Glomerular endothelial cell (primary cell): ENCODE measurements around the gene SLC25A20. TPM values are rescaled to one million over a fixed set of nuclear protein-coding genes. Genes with fewer than 3 reads are reported as not detected.
"Not testable (repeated sequence)": the region's sequence is repeated elsewhere in the genome, so short reads cannot be mapped to it uniquely, and the experiment has no call there.

ENCODE experiments used
- DNase-seq: peaks from one replicate; pipeline ENCODE4 v3.0.0-alpha.2; 2011; ENCODE audit warnings: low read depth, low spot score; ENCODE audit errors: extremely low read depth
- total RNA-seq: library from RNA; depleted of rRNA; stranded (reverse); fragments of >200 nt; gene quantifications from 2 replicates; pipeline ENCODE4 v1.2.3, GENCODE V29; 2015

Gene SLC25A20, protein sequence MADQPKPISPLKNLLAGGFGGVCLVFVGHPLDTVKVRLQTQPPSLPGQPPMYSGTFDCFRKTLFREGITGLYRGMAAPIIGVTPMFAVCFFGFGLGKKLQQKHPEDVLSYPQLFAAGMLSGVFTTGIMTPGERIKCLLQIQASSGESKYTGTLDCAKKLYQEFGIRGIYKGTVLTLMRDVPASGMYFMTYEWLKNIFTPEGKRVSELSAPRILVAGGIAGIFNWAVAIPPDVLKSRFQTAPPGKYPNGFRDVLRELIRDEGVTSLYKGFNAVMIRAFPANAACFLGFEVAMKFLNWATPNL
- 13.9 and 17.0 TPM in 2 replicates for total RNA-seq

DNA sequence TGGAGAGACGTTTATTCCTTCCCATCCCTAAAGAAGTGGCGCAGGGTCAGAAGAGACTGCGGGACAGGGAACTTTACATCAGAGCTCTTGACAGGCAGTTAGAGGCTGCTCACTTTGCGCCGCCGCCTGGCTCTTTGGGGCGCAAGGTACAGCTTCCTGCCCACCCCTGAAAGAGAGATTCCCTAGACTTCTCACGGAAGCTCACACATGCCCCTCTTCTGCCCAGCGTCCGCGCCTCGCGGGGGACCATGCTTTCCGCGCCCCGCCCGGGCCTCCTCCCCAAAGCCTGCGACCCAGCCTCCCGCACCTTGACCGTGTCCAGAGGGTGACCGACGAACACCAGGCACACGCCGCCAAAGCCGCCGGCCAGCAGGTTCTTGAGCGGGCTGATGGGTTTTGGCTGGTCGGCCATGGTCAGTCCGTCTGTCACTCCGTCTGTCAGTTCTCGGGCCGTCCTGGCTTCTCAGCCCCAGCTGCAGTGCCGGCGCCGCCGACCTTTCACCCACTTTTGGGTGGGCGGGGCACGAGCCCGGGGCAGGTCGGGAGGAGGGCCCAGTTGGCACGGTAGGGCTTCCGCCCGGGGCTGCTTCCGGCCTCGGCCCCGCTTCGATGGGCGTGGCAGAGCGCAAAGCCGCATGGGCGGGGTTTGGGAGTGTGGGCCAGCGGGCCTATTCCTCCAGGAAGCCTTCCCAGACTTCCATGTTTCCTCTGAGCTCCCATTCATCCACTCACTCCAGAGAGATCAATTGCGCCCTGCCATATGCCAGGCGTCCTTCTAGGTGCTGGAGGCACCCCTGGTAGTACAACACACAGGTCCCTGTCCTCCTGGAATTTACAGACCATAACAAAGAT is at the start of gene SLC25A20:
Gene SLC25A20 (minus strand): TSS at position 500 of the 852 bp plus-strand sequence. CDS start 88 bp downstream, at position 412.
- DNase-seq, result no peak

DNA sequence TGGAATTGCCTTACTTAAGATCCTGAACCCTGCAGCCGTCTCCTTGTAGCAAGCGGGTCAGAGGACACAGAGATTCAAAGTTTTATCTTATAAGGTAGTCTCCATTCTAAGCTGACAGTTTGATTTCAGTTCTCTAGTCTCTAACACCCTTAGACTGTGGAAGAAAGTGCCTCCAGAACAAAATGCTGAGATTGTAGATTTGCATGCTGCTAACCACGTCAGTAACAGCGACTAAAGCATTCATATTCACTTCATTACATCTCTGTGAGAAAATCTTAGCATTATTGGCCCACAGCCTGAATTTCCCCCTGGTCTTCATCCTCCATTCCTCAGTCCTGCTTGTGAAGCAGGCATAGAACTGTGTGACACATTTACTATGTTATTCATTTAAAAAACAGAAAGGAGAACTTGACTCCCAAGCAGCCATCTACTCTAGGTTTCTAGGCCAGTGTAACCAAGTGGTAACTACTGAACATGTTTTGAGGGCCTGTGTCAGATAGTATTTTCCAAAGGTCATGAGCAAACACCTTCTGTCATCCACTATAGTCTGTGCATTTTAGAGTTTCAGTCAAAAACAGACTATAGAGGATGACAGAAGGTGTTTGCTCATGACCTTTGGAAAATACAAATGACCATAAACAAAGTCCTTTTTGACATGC is 47.3 kb upstream of the SLC25A20 start:
- DNase-seq, result no peak

DNA sequence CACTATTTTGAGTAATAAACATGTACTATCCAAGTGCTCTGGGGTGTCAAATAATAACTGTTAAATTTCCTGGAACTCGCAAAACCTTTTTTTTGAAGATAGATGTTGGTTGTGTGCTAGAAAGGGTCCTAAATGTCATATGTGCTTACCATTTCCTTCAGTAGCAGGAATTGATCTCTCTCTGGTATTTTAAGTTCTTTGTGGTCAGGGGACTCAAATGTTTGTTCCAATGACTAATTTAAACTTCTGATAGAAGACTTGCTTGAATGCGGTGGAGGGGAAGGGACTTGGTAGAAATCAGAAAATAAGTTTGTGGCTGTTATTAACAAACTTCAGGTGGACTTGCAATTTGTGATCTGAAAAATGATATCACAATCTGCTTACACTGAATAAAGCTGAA is 46.8 kb upstream of the SLC25A20 start:
- no peak for DNase-seq

DNA sequence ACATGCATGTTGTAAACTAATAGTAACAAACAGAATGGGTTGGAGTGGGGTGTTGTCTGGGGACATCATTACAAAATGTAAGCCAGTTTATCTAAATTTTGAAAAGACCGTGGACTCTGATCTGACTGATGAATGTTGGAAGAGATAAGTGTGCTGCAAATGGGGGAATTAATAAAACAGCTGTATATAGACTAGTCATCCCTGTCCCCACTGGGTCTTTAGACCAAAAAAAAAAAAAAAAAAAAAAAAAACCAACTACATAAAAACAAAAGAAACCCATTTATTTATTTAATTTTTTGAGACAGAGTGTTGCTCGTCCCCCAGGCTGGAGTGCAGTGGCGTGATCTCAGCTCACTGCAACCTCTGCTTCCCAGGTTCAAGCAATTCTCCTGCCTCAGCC is 40.0 kb upstream of the SLC25A20 start:
- DNase-seq, result no peak

DNA sequence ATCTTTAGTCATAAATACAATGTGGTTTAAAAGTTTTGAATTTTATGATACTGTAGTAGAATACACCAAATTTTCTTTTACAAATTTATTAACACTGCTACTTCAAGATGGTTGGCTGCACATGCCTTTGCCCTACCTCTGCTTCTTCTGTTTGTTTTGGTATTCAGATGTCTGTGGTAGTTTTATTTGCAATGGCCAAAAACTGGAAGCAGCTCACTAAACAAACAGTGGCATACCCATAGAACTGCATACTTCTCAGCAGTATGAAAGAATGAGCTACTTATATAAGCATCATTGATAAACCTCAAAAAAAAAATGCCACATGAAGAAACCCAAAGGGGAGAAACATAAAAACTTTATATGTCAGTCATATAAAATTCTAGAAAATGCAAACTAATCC is 39.5 kb upstream of the SLC25A20 start:
- no peak for DNase-seq

DNA sequence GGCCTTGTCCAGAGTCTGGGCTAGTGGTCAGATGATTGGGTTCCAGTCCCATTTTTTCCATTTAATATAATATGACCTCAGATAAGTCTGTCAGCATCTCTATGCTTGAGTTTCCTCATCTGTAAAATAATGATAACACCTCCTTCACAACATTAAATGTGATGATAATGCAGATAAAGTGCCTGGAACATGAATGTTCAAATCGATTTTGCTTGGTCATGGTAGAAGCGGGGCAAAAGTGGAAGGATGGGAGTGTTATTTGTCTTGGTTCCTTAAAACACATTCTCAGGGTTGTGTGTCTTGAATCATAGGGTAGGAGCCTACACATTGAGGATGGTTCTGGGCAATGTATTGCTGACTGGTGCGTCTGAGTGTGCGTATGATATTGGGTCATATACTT is 36.8 kb upstream of the SLC25A20 start:
- no peak for DNase-seq

DNA sequence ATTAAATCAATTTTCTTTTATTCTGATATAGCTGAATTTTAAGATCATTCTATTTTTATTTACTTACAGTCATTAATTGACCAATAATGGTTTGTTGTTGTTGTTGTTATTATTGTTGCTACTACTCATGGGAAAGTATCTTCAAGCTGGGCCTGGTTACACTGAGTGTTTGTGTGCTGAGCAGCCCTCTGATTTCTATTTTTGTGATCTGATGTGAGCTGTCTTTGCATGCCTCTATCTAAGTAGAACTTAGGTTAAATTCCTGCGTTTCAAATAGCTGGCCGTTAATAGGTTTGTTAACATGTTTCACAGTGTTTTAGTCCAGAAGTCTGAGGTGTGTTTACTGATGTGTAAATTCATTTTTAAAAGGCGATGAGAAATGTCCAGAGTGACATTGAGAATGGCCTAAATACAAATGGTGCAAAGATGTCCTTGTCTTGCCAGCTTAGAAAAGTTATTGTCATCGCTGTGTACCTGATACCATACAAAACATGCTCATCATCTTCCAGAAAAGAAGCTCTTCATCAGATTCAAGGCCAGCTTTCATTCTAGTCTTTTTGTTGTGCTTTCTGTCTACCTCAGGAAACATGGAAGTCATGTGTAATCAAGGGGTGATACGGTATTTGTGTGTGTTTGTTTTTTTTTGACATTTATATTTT is 35.8 kb upstream of the SLC25A20 start:
- DNase-seq, result no peak

DNA sequence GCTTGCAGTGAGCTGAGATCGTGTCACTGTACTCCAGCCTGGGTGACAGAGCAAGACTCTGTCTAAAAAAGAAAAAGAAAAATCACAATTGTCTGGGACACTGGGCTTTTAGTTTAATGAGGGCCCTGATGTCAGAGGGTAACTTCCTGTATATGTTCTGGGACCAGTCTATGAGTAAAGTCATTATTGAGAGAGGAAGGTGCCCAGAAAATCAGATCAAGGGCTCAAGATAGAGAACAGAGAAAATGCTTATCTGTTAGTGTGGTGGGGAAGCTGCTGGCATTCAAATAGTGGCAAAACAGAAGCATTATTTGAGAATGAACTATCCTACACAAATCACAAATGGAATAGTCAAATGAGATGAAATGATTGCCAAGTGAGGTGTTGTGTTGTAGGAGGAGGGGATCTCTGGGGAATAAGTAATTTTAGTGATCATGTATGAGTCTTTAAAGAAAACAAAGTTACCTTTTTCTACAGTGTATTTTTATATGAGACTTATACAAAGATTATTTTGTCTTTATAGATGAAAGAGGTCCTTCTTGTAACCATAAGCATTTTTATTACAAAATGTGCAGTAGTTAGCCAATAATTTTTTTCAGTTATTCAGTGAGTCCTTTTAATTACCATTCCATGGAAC is 33.4 kb upstream of the SLC25A20 start:
- DNase-seq, result no peak

DNA sequence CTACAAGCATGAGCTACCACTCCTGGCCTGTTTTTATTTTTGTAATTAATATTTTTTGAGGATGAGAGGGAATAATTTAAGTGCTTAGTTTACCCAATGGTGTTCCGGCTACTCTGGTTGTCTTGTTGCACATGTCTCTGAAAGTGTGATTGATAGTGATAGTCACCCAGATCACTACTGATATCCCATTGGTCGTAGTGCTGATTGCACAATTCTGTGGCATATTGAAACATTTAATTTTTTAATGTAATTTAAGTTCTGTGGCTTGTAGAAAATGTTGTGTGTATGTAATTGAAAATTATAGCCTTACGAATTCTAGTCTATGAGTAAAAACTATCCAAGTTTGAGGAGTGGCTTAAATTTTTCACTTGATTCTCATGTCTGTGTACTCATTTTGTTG is 31.9 kb upstream of the SLC25A20 start:
- no peak for DNase-seq

DNA sequence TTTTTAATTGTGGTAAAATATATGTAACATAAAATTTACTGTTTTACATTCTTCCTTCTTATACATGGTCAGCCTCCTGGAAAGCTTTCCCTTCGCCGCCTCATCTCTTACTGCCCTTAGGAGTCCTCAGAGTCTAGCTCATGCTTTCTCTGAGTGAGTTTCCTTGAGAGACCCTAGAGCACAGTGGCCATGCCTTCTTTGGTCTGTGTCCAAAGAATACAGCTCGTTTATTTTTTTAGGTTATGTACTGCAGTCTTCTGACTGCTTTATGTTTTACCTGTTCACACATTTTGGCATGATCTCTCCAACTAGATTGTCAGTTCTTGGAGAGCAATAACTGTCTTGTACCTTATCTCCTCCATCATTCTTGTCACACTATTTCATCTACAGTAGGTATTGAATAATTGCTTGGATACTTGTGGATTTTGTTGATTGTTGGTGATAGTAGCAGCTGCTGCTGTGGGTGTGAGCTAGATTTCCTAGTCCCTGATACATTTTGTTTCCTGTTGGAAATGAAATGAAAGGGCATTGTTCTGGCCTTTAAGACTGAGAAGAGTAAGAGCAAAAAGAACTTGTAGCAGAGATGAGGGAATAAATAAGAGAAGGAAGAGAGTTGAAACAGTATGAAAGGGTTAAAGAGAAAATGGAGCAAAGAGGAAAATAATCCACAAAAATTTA is 30.8 kb upstream of the SLC25A20 start:
- no peak for DNase-seq

DNA sequence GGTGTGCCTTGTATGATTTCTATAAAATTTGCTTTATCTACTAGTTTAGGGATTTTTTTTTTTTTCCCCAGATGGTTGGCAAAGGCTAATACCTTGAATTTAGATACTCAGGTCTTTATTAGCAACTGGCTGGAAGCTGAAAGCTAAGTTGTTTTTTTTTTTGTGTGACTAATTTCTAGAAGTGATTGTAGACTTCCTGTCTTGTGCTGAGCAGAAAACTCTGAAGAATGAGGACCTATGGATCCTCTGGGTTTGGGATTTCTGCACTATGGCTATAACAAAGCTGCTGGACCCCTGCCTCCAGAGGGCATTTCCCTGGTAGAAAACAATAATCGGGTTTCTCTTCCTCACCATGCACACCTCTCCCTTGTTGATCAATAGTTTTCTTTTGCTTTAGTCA is 30.0 kb upstream of the SLC25A20 start:
- no peak for DNase-seq

DNA sequence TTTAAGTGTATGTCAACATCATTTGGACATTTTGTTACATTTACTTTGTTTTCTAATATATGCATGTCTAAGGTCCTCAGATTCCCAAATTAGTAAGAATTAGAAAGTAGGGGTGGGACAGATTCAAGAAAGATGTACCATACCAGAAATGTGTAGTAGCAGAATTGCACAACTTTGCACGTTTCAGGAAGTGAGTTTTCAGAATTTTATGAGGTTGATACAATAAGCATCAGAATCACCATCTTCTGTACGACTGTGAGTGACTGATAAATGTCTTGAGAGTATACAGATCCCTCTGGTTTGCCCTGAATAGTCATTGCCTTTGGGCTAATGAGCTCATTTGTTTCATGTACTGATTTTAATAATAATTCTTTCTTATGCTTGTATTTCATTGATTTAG is 29.2 kb upstream of the SLC25A20 start:
- no peak for DNase-seq

DNA sequence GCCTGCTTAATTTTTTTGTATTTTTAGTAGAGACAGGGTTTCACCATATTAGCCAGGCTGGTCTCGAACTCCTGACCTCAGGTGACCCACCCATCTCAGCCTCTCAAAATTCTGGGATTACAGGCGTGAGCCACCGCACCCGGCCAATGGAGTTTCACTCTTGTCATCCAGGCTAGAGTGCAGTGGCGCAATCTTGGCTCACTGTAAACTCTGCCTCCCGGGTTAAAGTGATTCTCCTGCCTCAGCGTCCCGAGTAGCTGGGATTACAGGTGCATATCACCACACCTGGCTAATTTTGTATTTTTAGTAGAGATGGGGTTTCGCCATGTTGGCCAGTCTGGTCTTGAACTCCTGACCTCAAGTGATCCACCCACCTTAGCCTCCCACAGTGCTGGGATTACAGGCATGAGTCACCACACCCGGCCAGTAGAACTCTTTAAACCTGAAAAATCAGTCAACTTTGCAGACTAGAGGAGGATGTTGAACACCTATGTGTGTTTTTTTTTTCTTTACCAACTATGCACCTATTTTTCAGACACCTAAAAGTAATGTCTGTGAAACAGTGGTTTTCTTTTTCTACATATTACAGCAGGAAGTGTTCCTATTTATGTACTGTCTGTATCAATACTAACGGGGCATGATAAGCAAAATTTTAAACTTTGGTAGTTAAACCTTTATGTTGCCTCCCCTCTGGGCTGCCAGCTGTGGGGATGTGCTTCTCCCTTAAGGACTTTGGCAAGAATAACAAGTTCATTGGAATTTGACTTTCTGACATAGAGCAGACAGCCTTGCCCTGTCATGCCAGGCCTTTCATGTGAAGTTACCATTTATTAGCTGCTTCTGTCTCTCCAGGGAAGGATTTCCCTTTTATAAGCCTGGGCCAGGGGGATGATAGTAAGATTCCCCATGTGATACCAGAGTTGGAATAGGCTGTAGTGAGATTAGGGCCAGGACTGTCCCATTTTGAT is 28.0 kb upstream of the SLC25A20 start:
- DNase-seq, result no peak

DNA sequence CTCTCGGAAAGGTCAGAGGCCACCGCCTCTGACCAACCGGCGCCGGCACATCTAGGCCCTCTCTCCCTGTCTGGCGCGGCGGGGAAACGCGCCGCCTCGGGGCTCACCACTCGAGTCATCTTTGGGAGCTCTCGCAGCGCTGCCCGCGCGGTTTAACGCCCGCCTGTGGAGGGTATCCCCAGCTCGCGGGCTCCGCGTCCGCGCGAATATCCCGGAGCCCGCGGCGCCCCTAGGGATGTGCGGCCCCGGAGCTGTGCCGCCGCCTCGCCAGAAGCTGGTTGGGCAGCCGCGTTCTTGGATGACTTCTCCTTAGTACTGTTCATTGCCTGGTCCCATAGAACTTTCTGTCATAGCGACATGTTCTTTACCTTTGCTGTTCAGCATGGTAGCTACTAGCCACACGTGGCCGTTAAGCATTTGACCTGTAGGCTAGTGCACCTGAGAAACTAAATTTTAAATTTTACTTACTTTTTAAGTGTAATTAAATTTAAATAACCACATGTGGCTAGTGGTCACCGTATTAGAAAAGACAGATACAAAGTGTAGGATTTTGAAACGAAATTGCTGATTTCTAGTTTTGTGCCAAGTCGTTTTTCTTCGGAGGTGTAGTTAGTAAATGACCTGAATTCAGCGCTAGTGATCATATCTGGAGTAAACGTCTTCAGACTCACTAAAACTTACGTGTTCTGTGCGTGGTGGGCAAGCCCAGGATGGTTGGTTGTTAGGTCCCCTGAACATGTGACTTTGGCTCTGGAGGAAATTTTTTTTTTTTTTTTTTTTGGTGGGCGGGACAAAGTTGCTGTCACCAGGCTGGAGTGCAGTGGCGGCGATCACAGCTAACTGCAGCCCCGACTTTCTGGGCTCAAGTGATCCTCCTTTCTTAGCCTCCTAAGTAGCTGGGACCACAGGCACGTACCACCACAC is 20.8 kb upstream of the SLC25A20 start:
- DNase-seq, result no peak

DNA sequence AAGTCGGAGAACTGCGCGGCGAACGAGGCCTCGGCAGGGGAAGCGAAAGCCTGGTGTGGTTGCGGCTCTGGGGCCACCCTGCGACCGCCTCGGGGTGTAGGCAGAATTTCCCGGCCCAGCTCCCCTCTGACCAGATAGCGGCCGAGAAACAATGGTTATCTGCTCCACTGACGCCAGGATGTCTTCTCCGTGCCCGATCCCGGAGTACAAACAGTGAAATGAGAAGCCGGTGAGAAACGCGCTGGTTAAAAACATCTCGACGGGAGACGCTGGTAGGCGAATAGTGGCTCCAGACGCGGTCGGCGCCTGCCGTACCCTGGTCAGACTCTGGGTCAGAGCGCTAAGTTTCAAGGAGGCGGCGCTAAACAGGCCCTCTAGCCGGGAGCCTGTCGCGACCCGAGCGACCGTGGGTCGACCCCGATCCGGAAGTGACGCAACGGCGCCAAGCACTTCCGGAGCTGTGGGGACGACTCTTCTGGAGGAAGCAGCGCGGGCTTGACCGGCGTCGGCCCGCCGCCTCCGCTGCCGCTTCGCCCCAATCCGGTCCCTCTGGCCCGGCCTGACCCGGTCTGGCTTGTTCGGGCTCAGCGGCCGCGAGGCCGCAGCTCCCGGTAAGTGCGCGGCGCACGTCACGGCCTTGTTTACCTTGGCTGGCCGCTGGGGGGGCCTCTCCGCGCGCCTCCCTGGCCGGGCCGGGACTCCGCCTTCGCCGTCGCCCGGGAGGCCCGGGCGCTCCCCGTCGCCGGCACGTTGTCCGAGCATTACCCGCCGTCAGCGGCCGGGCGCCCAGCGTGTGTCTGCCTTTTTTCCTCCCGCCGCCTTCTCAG is 19.9 kb upstream of the SLC25A20 start, which contains the start of gene ARIH2:
Gene ARIH2 (plus strand): TSS at position 455 of the 827 bp plus-strand sequence. CDS start 8,717 bp downstream, outside the sequence.
- peak; percentile 71 for DNase-seq

DNA sequence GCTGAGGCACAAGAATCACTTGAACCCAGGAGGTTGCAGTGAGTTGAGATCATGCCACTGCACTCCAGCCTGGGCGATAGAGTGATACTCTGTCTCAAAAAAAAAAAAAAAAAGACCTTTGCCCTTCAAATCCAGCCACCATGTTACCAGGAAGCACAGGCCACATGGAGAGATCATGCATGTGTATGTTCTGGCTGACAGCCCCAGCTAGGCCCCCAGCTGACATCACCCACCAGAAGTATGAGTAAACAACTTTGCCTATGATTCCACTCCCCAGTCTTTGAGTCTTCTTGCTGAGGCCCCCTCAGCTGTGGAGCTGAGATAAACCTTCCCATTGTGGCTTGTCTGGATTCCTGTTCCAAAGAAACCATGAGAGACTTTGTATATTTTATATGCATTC is 16.6 kb upstream of the SLC25A20 start:
- DNase-seq, result no peak

DNA sequence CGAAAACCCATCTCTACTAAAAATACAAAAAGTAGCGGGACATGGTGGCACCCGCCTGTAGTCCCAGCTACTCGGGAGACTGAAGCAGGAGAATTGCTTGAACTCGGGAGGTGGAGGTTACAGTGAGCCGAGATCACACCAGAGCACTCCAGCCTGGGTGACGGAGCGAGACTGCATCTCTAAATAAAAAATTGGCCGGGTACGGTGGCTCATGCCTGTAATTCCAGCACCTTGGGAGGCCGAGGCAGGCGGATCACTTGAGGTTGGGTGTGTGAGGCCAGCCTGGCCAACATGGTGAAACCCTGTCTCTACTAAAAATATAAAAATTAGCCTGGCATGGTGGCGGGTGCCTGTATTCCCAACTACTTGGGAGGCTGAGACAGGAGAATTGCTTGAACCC is 8.3 kb upstream of the SLC25A20 start:
- not testable (repeated sequence) for DNase-seq
